DOHH2 (cell line): ENCODE measurements around the gene FN1.

Source experiments
- CTCF ChIP-seq: fragments of 200-600 bp; sonication (generic); IDR thresholded peaks from one replicate; pipeline ENCODE4 v1.5.1; 2014; ENCODE audit warnings: antibody characterized with exemption, mild to moderate bottlenecking, low read depth, low read length; ENCODE audit not compliant: poor library complexity, severe bottlenecking
- EZH2phosphoT487 ChIP-seq: fragments of 200-600 bp; sonication (generic); IDR thresholded peaks from 2 replicates; pipeline ENCODE4 v1.6.1; 2017; ENCODE audit warnings: borderline replicate concordance, mild to moderate bottlenecking, antibody characterized with exemption, low read length, moderate library complexity, mixed read lengths

- no peak for TF ChIP-seq CTCF
- no peak for TF ChIP-seq EZH2phosphoT487
These were observed 51.2 kb downstream of the FN1 start for GRCh38 chr2:215384710-215385109.
